Activated effector memory CD4-positive, alpha-beta T cell treated with anti-CD3 and anti-CD28 coated beads, Interleukin-2, amount 50 U/mL, for 16 hours (primary cell): ENCODE data around the gene TAS1R2.
"Not testable (repeated sequence)": the region's sequence is repeated elsewhere in the genome, so short reads cannot be mapped to it uniquely, and the experiment has no call there.

Experiments used
- DNase-seq: peaks from one replicate; pipeline ENCODE4 v3.0.0-alpha.2; 2020

The TAS1R2 gene

GRCh38 chr1:18883636-18884418 lies 24.4 kb upstream of the TAS1R2 start:
- DNase-seq: peak; percentile 90

- no peak for DNase-seq
These were observed 23.6 kb upstream of the TAS1R2 start for GRCh38 chr1:18883079-18883478.

- no peak for DNase-seq
These were observed 23.0 kb upstream of the TAS1R2 start for GRCh38 chr1:18882486-18882885.

GRCh38 chr1:18881642-18882431 lies 22.4 kb upstream of the TAS1R2 start:
- DNase-seq: no peak

GRCh38 chr1:18881164-18881563 lies 21.7 kb upstream of the TAS1R2 start:
- no peak for DNase-seq

GRCh38 chr1:18880585-18880984 lies 21.1 kb upstream of the TAS1R2 start:
- DNase-seq: no peak

- no peak for DNase-seq
These were observed 20.4 kb upstream of the TAS1R2 start for GRCh38 chr1:18879791-18880309.

GRCh38 chr1:18879215-18879790 lies 19.8 kb upstream of the TAS1R2 start:
- no peak for DNase-seq

GRCh38 chr1:18878538-18879214 lies 19.2 kb upstream of the TAS1R2 start:
- no peak for DNase-seq

- DNase-seq: no peak
These were observed 17.8 kb upstream of the TAS1R2 start for GRCh38 chr1:18877282-18877681.

- no peak for DNase-seq
These were observed 16.8 kb upstream of the TAS1R2 start for GRCh38 chr1:18876210-18876609.

GRCh38 chr1:18875796-18876128 lies 16.3 kb upstream of the TAS1R2 start:
- DNase-seq: no peak

GRCh38 chr1:18875107-18875795 lies 15.8 kb upstream of the TAS1R2 start:
- DNase-seq: peak; percentile 88

- DNase-seq: no peak
These were observed 15.1 kb upstream of the TAS1R2 start for GRCh38 chr1:18874600-18874999.

GRCh38 chr1:18874036-18874435 lies 14.6 kb upstream of the TAS1R2 start:
- DNase-seq: no peak

GRCh38 chr1:18872071-18872611 lies 12.7 kb upstream of the TAS1R2 start:
- no peak for DNase-seq

- no peak for DNase-seq
These were observed 12.1 kb upstream of the TAS1R2 start for GRCh38 chr1:18871401-18872070.

GRCh38 chr1:18870957-18871356 lies 11.5 kb upstream of the TAS1R2 start:
- no peak for DNase-seq

GRCh38 chr1:18870595-18870865 lies 11.1 kb upstream of the TAS1R2 start:
- not testable (repeated sequence) for DNase-seq

GRCh38 chr1:18869847-18870594 lies 10.6 kb upstream of the TAS1R2 start:
- no peak for DNase-seq

GRCh38 chr1:18868801-18869424 lies 9.5 kb upstream of the TAS1R2 start:
- DNase-seq: no peak
